GM12878 (cell line): ENCODE measurements around the gene EID1.

Experiments
- BMI1 ChIP-seq: fragments of 450-650 bp; IDR thresholded peaks from 2 replicates; pipeline ENCODE4 v1.6.1; 2016; ENCODE audit warnings: mild to moderate bottlenecking, moderate library complexity, borderline replicate concordance
- KDM1A ChIP-seq: fragments of 200-600 bp; sonication (generic); IDR thresholded peaks from 2 replicates; pipeline ENCODE4 v1.6.1; 2016; ENCODE audit warnings: borderline replicate concordance
- MYC ChIP-seq: IDR thresholded peaks from 2 replicates; pipeline ENCODE4 v1.6.1; 2011; ENCODE audit warnings: mild to moderate bottlenecking, low read length, moderate library complexity, inconsistent platforms; ENCODE audit not compliant: insufficient read depth, insufficient replicate concordance, insufficient read length, severe bottlenecking
- NR2C2 ChIP-seq: IDR thresholded peaks from 2 replicates; pipeline ENCODE4 v1.6.1; 2011; ENCODE audit warnings: borderline replicate concordance, low read depth; ENCODE audit not compliant: control insufficient read depth, insufficient read length
- NR2F1 ChIP-seq: fragments of 450-650 bp; conservative IDR thresholded peaks from 2 replicates; pipeline ENCODE4 v1.6.1; 2017; ENCODE audit warnings: mild to moderate bottlenecking
- TCF7 ChIP-seq: IDR thresholded peaks from 2 replicates; pipeline ENCODE4 v1.6.1; 2014; ENCODE audit warnings: antibody characterized with exemption, borderline replicate concordance
- TF ChIP-seq, protein P1 (sequence below): IDR thresholded peaks from 2 replicates; pipeline ENCODE4 v1.6.1; 2012; ENCODE audit warnings: low read depth, low read length, improper control_type of control experiment
- TF ChIP-seq, protein P2 (sequence below), 3 experiments: IDR thresholded peaks in 2 of 3; conservative IDR thresholded peaks in 1 of 3; 2 replicates each; pipeline ENCODE4 v1.5.1; 2011; ENCODE audit warnings: low read depth in 3 of 3, low read length in 3 of 3, mild to moderate bottlenecking in 3 of 3, control low read depth in 2 of 3, moderate library complexity in 2 of 3, inconsistent platforms in 1 of 3, mixed read lengths in 1 of 3; ENCODE audit not compliant: control insufficient read depth in 2 of 3, insufficient read depth in 1 of 3; ENCODE audit errors: extremely low read depth in 1 of 3
- TF ChIP-seq, protein P3 (sequence below): IDR thresholded peaks from 2 replicates; pipeline ENCODE4 v1.6.1; 2012; ENCODE audit warnings: improper control_type of control experiment, low read depth, low read length; ENCODE audit not compliant: insufficient replicate concordance
- TF ChIP-seq, protein P4 (sequence below): fragments of 450-650 bp; formaldehyde crosslinking; IDR thresholded peaks from 2 replicates; pipeline ENCODE4 v1.4.0; 2020; ENCODE audit warnings: mild to moderate bottlenecking, moderate library complexity

DNA sequence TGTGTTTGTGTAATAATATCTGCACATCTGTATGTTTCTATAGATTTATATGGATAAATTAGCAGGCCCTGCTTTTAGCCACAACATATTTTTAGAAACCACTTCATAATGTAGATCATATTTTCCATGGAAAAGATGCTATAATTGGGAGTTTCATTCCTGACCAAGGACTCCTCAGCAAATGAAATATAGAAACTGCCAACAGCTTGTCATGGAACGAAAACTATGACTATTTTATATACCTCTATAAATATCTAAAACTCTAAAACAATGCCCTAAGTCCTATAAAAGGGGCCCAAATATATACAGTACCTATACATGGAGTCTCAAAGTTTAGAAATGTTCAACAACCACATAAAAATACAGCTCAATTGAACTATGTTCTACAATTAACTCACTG lies 27.9 kb downstream of the EID1 start:
- TF ChIP-seq BMI1 (no peak), NR2F1 (no peak), MYC (no peak), KDM1A (no peak), NR2C2 (no peak), TCF7 (no peak)
- TF ChIP-seq, protein P1, sequence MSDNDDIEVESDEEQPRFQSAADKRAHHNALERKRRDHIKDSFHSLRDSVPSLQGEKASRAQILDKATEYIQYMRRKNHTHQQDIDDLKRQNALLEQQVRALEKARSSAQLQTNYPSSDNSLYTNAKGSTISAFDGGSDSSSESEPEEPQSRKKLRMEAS = no peak
- TF ChIP-seq, protein P2, sequence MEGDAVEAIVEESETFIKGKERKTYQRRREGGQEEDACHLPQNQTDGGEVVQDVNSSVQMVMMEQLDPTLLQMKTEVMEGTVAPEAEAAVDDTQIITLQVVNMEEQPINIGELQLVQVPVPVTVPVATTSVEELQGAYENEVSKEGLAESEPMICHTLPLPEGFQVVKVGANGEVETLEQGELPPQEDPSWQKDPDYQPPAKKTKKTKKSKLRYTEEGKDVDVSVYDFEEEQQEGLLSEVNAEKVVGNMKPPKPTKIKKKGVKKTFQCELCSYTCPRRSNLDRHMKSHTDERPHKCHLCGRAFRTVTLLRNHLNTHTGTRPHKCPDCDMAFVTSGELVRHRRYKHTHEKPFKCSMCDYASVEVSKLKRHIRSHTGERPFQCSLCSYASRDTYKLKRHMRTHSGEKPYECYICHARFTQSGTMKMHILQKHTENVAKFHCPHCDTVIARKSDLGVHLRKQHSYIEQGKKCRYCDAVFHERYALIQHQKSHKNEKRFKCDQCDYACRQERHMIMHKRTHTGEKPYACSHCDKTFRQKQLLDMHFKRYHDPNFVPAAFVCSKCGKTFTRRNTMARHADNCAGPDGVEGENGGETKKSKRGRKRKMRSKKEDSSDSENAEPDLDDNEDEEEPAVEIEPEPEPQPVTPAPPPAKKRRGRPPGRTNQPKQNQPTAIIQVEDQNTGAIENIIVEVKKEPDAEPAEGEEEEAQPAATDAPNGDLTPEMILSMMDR (IDR thresholded peaks at IDR 0.05 in 2 of 3, conservative IDR thresholded peaks at IDR 0.05 in 1 of 3; ENCODE audit: control insufficient read depth in 2 of 3, extremely low read depth in 1 of 3, insufficient read depth in 1 of 3, low read depth in 3 of 3, low read length in 3 of 3) = no peak
- TF ChIP-seq, protein P3, sequence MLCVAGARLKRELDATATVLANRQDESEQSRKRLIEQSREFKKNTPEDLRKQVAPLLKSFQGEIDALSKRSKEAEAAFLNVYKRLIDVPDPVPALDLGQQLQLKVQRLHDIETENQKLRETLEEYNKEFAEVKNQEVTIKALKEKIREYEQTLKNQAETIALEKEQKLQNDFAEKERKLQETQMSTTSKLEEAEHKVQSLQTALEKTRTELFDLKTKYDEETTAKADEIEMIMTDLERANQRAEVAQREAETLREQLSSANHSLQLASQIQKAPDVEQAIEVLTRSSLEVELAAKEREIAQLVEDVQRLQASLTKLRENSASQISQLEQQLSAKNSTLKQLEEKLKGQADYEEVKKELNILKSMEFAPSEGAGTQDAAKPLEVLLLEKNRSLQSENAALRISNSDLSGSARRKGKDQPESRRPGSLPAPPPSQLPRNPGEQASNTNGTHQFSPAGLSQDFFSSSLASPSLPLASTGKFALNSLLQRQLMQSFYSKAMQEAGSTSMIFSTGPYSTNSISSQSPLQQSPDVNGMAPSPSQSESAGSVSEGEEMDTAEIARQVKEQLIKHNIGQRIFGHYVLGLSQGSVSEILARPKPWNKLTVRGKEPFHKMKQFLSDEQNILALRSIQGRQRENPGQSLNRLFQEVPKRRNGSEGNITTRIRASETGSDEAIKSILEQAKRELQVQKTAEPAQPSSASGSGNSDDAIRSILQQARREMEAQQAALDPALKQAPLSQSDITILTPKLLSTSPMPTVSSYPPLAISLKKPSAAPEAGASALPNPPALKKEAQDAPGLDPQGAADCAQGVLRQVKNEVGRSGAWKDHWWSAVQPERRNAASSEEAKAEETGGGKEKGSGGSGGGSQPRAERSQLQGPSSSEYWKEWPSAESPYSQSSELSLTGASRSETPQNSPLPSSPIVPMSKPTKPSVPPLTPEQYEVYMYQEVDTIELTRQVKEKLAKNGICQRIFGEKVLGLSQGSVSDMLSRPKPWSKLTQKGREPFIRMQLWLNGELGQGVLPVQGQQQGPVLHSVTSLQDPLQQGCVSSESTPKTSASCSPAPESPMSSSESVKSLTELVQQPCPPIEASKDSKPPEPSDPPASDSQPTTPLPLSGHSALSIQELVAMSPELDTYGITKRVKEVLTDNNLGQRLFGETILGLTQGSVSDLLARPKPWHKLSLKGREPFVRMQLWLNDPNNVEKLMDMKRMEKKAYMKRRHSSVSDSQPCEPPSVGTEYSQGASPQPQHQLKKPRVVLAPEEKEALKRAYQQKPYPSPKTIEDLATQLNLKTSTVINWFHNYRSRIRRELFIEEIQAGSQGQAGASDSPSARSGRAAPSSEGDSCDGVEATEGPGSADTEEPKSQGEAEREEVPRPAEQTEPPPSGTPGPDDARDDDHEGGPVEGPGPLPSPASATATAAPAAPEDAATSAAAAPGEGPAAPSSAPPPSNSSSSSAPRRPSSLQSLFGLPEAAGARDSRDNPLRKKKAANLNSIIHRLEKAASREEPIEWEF = no peak
- TF ChIP-seq, protein P4, sequence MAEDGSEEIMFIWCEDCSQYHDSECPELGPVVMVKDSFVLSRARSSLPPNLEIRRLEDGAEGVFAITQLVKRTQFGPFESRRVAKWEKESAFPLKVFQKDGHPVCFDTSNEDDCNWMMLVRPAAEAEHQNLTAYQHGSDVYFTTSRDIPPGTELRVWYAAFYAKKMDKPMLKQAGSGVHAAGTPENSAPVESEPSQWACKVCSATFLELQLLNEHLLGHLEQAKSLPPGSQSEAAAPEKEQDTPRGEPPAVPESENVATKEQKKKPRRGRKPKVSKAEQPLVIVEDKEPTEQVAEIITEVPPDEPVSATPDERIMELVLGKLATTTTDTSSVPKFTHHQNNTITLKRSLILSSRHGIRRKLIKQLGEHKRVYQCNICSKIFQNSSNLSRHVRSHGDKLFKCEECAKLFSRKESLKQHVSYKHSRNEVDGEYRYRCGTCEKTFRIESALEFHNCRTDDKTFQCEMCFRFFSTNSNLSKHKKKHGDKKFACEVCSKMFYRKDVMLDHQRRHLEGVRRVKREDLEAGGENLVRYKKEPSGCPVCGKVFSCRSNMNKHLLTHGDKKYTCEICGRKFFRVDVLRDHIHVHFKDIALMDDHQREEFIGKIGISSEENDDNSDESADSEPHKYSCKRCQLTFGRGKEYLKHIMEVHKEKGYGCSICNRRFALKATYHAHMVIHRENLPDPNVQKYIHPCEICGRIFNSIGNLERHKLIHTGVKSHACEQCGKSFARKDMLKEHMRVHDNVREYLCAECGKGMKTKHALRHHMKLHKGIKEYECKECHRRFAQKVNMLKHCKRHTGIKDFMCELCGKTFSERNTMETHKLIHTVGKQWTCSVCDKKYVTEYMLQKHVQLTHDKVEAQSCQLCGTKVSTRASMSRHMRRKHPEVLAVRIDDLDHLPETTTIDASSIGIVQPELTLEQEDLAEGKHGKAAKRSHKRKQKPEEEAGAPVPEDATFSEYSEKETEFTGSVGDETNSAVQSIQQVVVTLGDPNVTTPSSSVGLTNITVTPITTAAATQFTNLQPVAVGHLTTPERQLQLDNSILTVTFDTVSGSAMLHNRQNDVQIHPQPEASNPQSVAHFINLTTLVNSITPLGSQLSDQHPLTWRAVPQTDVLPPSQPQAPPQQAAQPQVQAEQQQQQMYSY = no peak
